ENCODE data around the gene IL11RA.

GRCh38 chr9:34709196-34709978 lies 57.4 kb downstream of the IL11RA start:
- TF ChIP-seq EZH2 (IDR thresholded peaks at IDR 0.05; ENCODE audit: insufficient read depth, low read length), result no peak
- TF ChIP-seq, protein P1, sequence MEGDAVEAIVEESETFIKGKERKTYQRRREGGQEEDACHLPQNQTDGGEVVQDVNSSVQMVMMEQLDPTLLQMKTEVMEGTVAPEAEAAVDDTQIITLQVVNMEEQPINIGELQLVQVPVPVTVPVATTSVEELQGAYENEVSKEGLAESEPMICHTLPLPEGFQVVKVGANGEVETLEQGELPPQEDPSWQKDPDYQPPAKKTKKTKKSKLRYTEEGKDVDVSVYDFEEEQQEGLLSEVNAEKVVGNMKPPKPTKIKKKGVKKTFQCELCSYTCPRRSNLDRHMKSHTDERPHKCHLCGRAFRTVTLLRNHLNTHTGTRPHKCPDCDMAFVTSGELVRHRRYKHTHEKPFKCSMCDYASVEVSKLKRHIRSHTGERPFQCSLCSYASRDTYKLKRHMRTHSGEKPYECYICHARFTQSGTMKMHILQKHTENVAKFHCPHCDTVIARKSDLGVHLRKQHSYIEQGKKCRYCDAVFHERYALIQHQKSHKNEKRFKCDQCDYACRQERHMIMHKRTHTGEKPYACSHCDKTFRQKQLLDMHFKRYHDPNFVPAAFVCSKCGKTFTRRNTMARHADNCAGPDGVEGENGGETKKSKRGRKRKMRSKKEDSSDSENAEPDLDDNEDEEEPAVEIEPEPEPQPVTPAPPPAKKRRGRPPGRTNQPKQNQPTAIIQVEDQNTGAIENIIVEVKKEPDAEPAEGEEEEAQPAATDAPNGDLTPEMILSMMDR (IDR thresholded peaks at IDR 0.05; ENCODE audit: insufficient read depth, low read depth, low read length), result no peak
